Limb (tissue), 2 donors: Measurements from ENCODE around the gene ZNF692.

ENCODE experiments used
- DNase-seq, 2 donors: peaks; one replicate each; pipeline ENCODE4 v3.0.0-alpha.2; 2016; ENCODE audit errors: extremely low spot score in 2 of 2

ZNF692 gene

GRCh38 chr1:248881261-248881660, 22.4 kb upstream of the ZNF692 start:
- DNase-seq, result no peak

DNA sequence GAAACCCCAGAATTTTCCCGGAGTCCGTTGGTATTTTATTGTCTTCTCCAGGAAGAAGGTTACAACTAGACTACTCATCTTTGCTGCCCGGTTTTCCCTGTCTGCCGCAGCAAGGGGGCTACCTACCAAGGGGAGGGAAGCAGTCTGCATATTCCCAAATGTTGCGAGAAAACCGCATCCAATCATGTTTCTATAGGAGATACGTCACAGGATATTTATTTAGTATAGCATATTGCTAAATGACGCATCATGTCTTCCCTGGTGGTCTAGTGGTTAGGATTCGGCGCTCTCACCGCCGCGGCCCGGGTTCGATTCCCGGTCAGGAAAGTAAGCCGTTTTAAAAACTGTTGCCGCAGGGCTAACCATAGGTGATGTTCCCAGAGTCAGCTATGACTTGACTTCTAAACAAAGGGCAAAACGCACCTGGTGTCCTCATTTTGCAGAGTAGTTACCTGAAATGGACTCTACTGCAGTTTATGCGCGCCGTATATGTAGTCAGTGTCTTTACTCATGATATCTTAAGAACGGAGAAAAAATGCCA, 15.2 kb upstream of the ZNF692 start:
- DNase-seq, result peak; percentile 92 to 95

- DNase-seq, result peak; percentile 96 to 99
Observed at GRCh38 chr1:248873409-248873992, 14.6 kb upstream of the ZNF692 start.

GRCh38 chr1:248872752-248873408, 14.0 kb upstream of the ZNF692 start:
- DNase-seq, result peak; percentile 68 to 81

- no peak for DNase-seq
Observed at GRCh38 chr1:248871837-248872401, 13.0 kb upstream of the ZNF692 start.

- DNase-seq, result peak; percentile 78 to 87
Observed at GRCh38 chr1:248862998-248863881, 4.4 kb upstream of the ZNF692 start.

DNA sequence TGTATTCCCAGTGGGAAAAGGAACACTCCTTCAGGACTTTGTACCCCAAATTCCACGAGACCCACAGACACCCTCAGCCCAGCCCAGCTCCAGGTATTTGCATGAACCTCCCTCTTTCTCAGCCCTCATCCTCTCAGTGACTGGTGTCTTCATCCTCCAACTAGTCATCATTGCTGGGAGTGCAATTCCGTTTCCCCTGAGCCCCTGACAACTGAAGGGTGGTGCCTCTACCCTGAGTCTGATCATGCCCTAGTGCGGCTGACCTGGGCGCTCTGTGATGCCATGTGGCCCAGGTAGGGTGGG, 3.8 kb upstream of the ZNF692 start:
- DNase-seq, result no peak

DNA sequence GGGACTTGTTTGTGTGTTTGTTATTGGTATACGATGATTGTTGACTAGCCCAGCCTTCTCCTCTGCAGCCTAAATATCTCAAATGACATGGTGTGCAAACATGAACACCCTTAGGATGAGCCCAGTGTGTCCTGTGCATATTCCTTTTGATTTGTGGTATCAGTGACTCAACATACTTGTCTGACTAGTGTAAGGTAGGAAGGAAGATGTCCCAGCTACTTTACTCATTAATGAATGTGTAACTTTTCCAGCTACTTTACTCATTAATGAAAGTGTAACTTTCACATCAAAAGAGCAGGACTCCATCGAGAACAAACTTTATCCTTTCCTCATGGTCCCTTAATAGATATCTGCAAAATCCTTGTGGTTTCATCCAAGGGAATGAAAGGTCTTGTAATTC, 2.7 kb upstream of the ZNF692 start:
- DNase-seq, result no peak

GRCh38 chr1:248860007-248860406, 1.1 kb upstream of the ZNF692 start:
- DNase-seq, result no peak

- peak; percentile 70 to 78 for DNase-seq
Observed at GRCh38 chr1:248858096-248858890, 592 bp downstream of the ZNF692 start.

GRCh38 chr1:248857749-248858095, 1.2 kb downstream of the ZNF692 start:
- no peak for DNase-seq

GRCh38 chr1:248857201-248857600, 1.7 kb downstream of the ZNF692 start:
- DNase-seq, result no peak

DNA sequence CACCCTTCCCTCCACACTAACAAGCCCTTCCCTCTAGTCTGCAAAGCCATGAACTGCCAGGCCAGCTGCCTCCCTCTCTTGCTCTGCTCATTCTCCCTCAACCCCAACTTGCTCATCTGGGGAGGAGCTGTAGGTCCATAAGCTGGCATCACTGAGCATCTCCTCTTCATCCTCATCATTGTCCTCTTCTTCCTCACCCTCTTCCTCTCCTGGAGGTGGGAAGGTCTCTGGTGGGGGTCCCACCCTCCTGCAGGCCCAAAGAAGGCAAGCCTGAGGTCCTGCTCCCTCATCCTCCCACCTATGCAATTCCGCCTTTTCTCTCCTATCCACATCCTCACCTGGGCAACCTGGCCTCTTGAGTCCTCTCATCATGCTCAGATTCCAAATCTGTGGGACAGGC, 2.7 kb downstream of the ZNF692 start:
- no peak for DNase-seq

DNA sequence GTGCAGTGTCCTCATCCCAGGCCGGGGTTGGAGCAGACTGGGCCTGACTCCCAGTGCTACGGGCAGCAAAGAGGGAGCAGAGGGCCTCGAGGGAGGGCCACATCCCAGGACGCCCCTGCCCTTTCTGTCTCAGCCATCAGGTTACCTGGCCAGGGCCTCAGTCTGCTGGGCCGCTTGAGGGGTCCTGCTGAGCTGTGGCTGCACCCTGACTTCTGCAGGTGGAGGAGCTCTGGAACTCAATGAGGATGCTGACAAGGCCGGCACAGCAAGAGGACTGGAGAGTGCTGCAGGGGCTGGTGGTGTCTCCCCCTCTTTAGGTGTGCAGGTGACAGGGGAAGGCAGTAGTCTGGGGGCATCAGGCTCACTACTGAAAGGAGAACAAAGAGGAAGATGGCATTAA, 3.3 kb downstream of the ZNF692 start:
- no peak for DNase-seq

DNA sequence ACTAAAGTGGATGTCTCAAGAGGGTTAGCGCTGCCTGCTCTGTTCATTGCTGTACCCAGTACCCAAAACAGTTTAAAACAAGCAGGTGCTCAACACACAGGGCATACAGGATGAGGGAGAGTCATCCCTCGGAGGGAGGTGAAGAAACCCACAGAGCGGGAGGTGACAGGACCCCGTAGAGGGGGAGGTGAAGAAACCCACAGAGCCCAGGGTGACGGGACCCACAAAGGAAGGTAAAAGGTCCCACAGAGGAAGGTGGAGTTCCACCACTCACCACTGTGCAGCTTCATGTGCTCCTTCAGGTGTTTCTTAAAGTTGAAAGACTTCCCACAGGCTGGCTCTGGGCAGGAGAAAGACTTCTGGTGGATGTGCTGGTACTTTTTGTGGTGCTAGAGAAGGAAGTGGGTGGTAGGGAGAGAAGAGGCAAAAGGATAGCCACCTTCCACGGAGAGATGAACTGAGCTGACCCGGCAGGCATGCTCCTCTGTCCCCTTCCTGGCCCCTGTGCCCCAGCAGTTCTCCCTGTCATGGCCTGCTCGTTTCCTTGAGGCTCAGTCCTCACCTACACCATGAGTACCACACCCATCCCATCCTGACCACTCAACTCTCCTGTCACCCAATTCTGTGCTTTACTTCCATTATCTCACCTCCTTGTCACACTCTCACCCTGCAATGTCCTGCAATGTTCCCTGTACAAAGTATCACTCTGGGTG, 5.1 kb downstream of the ZNF692 start:
- peak in 1 of 2 donors; percentile 16 for DNase-seq

- peak in 1 of 2 donors; percentile 23 for DNase-seq
Observed at GRCh38 chr1:248852481-248853405, 6.1 kb downstream of the ZNF692 start.

GRCh38 chr1:248851390-248851789, 7.5 kb downstream of the ZNF692 start:
- DNase-seq, result no peak

DNA sequence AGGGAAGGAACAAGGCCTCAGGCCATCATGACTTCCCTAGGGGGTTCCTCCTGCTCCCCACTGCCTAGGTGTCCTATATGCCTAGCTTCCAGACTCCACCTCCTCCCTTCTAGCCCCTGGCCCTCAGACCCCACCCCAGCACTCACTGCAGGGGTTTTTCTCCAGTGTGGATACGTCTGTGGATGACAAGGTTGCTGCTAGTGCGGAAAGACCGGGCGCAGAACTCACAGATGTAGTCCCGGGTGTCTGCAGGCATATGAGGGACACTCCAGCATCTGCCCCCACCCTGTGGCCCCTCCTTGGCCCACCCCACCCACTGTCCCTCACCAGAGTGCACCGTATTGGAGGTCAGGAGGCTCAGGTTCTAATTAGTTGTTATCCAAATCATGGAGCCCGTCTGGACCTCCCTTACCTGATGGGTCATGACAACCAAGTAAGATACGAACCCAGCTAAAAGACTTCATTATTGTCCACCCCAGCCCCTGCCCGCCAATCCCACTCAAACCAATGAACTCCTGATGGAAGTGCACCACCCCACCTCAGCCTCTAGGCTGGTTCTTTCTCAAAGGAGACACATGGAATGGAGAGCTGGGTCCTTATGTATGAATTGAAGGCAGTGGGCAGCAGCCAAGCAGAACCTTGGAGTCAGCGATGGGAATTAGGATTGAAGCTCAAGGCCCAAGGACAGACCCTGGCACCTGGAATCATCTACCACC, 8.2 kb downstream of the ZNF692 start:
- peak in 1 of 2 donors; percentile 19 for DNase-seq

GRCh38 chr1:248850124-248850523, 8.8 kb downstream of the ZNF692 start:
- DNase-seq, result no peak
